Keratinocyte (primary cell): ENCODE data around the gene EGFR.

Experiments used
- CTCF ChIP-seq, 3 experiments: IDR thresholded peaks in 1 of 3; conservative IDR thresholded peaks in 1 of 3; optimal IDR thresholded peaks in 1 of 3; 2 replicates in 2 of 3; 3 replicates in 1 of 3; pipeline versions ENCODE3 to v1.5.1; 2011; ENCODE audit warnings: low read length in 3 of 3, mild to moderate bottlenecking in 3 of 3, moderate library complexity in 2 of 3, control low read depth in 1 of 3, inconsistent platforms in 1 of 3; ENCODE audit not compliant: insufficient read depth in 2 of 3; ENCODE audit errors: extremely low read depth in 1 of 3
- EZH2 ChIP-seq: IDR thresholded peaks from one replicate; pipeline ENCODE4 v1.6.1; 2012; ENCODE audit warnings: inconsistent platforms, mild to moderate bottlenecking, low read length, moderate library complexity

GRCh38 chr7:55121249-55121648 is 102.4 kb downstream of the EGFR start:
- TF ChIP-seq CTCF (optimal IDR thresholded peaks at IDR 0.05 in 1 of 3, IDR thresholded peaks at IDR 0.05 in 1 of 3, conservative IDR thresholded peaks at IDR 0.05 in 1 of 3; ENCODE audit: extremely low read depth in 1 of 3, insufficient read depth in 2 of 3, low read length in 3 of 3), result no peak
- no peak for TF ChIP-seq EZH2
